ENCODE results near the gene IMMP2L.

The IMMP2L gene

DNA sequence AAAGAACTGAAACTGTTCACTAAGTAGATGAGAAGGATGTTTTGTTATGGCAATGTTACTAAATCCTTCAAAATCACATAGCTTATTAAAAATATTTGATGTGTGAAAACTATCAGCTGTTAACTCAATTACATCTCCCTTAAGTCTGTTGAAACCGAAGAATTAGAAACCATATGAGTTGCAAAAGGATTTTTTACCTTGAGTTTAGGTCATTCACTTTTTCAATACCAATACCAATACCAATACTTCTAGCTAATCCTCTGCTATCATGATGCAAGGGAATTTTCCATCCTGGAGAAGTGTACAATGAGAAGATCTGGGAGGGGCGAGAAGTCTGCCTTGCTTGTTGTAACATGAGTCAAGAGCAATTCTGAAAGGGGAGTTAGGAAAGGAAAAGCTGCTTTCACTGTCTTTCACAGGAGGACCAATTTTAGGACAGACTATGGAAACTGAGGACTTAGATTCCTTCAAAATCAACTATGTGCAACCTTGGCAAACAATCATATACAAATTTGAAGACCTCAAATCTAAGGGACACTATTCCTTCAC is 199.7 kb downstream of the IMMP2L start:
- H3K4me1 ChIP-seq, result peaks cover 7% of the 10 kb centered on the region; the same call in 1 of the 2 replicates
- H3K36me3 ChIP-seq, result no peaks in the 10 kb centered on the region
- no peaks in the 10 kb centered on the region; the same call in 1 of the 2 replicates for H3K9me3 ChIP-seq
- TF ChIP-seq, protein P1, sequence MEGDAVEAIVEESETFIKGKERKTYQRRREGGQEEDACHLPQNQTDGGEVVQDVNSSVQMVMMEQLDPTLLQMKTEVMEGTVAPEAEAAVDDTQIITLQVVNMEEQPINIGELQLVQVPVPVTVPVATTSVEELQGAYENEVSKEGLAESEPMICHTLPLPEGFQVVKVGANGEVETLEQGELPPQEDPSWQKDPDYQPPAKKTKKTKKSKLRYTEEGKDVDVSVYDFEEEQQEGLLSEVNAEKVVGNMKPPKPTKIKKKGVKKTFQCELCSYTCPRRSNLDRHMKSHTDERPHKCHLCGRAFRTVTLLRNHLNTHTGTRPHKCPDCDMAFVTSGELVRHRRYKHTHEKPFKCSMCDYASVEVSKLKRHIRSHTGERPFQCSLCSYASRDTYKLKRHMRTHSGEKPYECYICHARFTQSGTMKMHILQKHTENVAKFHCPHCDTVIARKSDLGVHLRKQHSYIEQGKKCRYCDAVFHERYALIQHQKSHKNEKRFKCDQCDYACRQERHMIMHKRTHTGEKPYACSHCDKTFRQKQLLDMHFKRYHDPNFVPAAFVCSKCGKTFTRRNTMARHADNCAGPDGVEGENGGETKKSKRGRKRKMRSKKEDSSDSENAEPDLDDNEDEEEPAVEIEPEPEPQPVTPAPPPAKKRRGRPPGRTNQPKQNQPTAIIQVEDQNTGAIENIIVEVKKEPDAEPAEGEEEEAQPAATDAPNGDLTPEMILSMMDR (IDR thresholded peaks at IDR 0.05; ENCODE audit: low read depth, low read length), result no peak
- DNase-seq, result no peak
- H3K4me3 ChIP-seq (ENCODE audit: low read depth, low read length), result no peak overlapping the region
- H3K27me3 ChIP-seq, result no peaks in the 10 kb centered on the region

DNA sequence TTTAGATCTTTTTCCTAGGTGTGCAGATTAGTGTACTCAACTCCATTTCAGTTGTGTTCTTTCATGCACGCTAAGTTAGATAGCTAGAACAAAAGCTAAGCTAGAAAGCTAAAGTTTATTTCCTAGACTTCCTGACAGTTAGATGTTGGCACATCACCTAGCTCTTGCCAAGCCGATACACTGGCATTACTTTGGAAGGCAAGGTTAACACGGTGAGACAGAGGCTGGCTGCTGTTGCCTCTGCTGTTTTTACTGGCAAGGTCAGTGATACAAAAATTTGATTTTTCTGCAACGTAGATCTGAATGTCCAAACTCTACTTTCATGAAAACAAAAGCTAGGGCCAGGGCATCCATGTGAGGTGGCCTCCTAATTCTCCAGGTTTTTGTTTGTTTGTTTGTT is 203.4 kb downstream of the IMMP2L start:
- no peaks in the 10 kb centered on the region for H3K9me3 ChIP-seq
- DNase-seq, result no peak
- H3K4me1 ChIP-seq, result peaks cover 7% of the 10 kb centered on the region; the same call in 1 of the 2 replicates
- TF ChIP-seq, protein P1 (IDR thresholded peaks at IDR 0.05; ENCODE audit: low read depth, low read length), result no peak
- H3K36me3 ChIP-seq, result no peaks in the 10 kb centered on the region
- H3K4me3 ChIP-seq (ENCODE audit: low read depth, low read length), result no peak overlapping the region
- H3K27me3 ChIP-seq, result no peaks in the 10 kb centered on the region

DNA sequence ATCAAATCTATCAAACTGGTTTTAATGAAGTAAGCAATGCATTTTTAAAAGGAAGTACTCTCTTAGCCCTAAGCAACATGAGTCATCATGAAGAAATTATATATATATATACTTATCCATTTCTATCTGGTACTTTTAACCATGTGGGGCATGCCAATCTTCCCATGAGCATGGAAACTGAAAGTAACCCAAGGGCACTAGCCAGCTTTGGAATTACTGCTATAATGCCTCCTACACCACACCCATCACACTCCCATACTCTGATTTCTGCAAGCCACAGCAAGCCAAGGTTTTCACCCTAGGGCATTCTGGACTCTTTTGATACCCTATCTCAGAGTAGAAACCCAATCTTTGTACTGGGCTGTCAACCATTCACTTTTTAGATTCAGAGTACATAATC is 204.6 kb downstream of the IMMP2L start:
- no peaks in the 10 kb centered on the region for H3K9me3 ChIP-seq
- H3K4me3 ChIP-seq (ENCODE audit: low read depth, low read length), result no peak overlapping the region
- no peaks in the 10 kb centered on the region for H3K36me3 ChIP-seq
- no peak for DNase-seq
- TF ChIP-seq, protein P1 (IDR thresholded peaks at IDR 0.05; ENCODE audit: low read depth, low read length), result no peak
- H3K4me1 ChIP-seq, result peaks cover 7% of the 10 kb centered on the region; the same call in 1 of the 2 replicates
- H3K27me3 ChIP-seq, result no peaks in the 10 kb centered on the region

DNA sequence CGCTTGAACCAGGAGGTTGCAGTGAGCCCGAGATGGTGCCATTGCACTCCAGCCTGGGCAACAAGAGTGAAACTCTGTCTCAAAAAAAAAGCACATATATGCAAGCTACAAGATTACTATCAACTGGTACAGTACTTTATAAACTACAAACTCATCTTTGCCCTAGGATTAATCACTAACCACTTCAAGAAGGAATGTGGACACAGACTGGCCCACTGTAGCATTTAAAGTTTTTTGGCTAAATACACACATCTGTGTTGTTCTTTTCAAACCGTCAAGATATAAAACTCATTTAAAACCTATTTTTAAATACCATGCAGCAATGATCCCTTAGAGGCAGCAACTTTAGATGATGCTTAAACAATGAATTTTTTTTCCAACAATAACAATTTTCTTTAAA is 205.4 kb downstream of the IMMP2L start:
- TF ChIP-seq, protein P1 (IDR thresholded peaks at IDR 0.05; ENCODE audit: low read depth, low read length), result no peak
- no peak for DNase-seq
- Histone ChIP-seq H3K9me3 (no peaks in the 10 kb centered on the region), H3K27me3 (no peaks in the 10 kb centered on the region), H3K4me3 (ENCODE audit: low read depth, low read length) (no peak overlapping the region), H3K36me3 (no peaks in the 10 kb centered on the region), H3K4me1 (peaks cover 7% of the 10 kb centered on the region; the same call in 1 of the 2 replicates)

DNA sequence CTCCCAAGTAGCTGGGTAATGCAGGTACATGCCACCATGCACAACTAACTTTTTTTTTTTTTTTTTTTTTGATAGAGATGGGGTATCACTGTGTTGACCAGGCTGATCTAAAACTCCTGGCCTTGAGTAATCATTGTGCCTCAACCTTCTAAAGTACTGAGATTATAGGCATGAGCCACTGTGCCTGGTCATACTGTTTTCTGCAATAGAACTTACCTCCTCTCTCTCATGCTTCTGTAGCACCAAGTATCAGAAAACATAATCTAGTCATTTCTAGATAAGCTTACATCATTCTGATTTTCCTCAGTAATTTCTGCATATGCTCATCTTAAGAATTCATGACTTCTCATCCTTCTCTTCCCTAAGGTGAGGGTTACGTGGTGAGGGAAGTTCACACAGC is 210.0 kb downstream of the IMMP2L start:
- TF ChIP-seq, protein P1 (IDR thresholded peaks at IDR 0.05; ENCODE audit: low read depth, low read length), result no peak
- Histone ChIP-seq H3K9me3 (no peaks in the 10 kb centered on the region), H3K4me3 (ENCODE audit: low read depth, low read length) (no peak overlapping the region), H3K36me3 (no peaks in the 10 kb centered on the region), H3K27me3 (no peaks in the 10 kb centered on the region), H3K4me1 (no peaks in the 10 kb centered on the region)
- DNase-seq, result no peak

DNA sequence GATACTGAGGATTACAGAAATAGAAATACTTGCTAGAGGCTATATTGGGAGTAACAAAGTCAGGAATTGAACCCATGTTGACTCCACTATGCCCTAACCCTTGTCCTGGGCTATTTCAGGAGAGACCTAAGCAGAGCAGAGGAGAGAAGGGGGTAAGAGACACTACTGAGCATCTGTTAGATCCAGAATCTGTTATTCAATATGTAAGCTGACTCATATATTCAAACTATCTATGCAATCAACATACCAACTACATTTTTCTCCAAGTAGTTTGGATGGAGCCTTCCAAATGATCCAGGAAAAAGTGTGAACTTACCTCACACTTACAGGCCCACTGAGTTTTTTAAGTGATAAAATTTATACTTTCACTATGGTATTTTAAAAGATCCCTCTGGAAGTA is 216.1 kb downstream of the IMMP2L start:
- TF ChIP-seq, protein P1 (IDR thresholded peaks at IDR 0.05; ENCODE audit: low read depth, low read length), result no peak
- Histone ChIP-seq H3K36me3 (no peaks in the 10 kb centered on the region), H3K9me3 (peaks cover 4% of the 10 kb centered on the region; the same call in 1 of the 2 replicates), H3K4me1 (no peaks in the 10 kb centered on the region), H3K4me3 (ENCODE audit: low read depth, low read length) (no peak overlapping the region), H3K27me3 (no peaks in the 10 kb centered on the region)
- no peak for DNase-seq

Measured in BE2C (cell line).